SK-N-SH treated with all-trans-retinoic acid at 6 μM for 48 hours (cell line): Measurements from ENCODE around the gene STAC2.

ENCODE experiments used
- ARNTL ChIP-seq: fragments of 450-650 bp; formaldehyde crosslinking; IDR thresholded peaks from 2 replicates; pipeline ENCODE4 v1.5.0; 2020; ENCODE audit warnings: low read depth, mild to moderate bottlenecking, moderate library complexity, borderline replicate concordance
- BACH2 ChIP-seq: fragments of 250-450 bp; sonication (Bioruptor Pico); IDR thresholded peaks from 2 replicates; pipeline ENCODE4 v1.9.0; 2021; ENCODE audit warnings: mild to moderate bottlenecking, borderline replicate concordance
- CREB5 ChIP-seq: fragments of 250-450 bp; sonication (Bioruptor Pico); IDR thresholded peaks from 2 replicates; pipeline ENCODE4 v1.5.1; 2020; ENCODE audit warnings: low read depth, mild to moderate bottlenecking, moderate library complexity
- GLIS3 ChIP-seq: fragments of 250-450 bp; sonication (Bioruptor Pico); IDR thresholded peaks from 2 replicates; pipeline ENCODE4 v1.5.0; 2020; ENCODE audit warnings: mild to moderate bottlenecking, moderate library complexity
- OSR1 ChIP-seq: fragments of 250-450 bp; sonication (Bioruptor Pico); IDR thresholded peaks from 2 replicates; pipeline ENCODE4 v1.8.0; 2022; ENCODE audit warnings: moderate library complexity, mild to moderate bottlenecking, inconsistent platforms
- PATZ1 ChIP-seq: fragments of 250-450 bp; sonication (Bioruptor Pico); IDR thresholded peaks from 2 replicates; pipeline ENCODE4 v1.8.0; 2020; ENCODE audit warnings: mild to moderate bottlenecking, moderate library complexity, borderline replicate concordance
- POU6F1 ChIP-seq: fragments of 250-450 bp; sonication (Bioruptor Pico); IDR thresholded peaks from 2 replicates; pipeline ENCODE4 v1.8.0; 2021; ENCODE audit warnings: low read depth, mild to moderate bottlenecking, moderate library complexity, borderline replicate concordance
- RARB ChIP-seq: fragments of 250-450 bp; sonication (Bioruptor Pico); IDR thresholded peaks from 2 replicates; pipeline ENCODE4 v1.8.0; 2021; ENCODE audit warnings: mild to moderate bottlenecking, moderate library complexity
- SNAI2 ChIP-seq: fragments of 250-450 bp; sonication (Bioruptor Pico); IDR thresholded peaks from 2 replicates; pipeline ENCODE4 v1.5.0; 2020; ENCODE audit warnings: mild to moderate bottlenecking, moderate library complexity
- TCF4 ChIP-seq: fragments of 250-450 bp; sonication (Bioruptor Pico); IDR thresholded peaks from 2 replicates; pipeline ENCODE4 v1.8.0; 2021; ENCODE audit warnings: mild to moderate bottlenecking, moderate library complexity, borderline replicate concordance
- TOX ChIP-seq: fragments of 250-450 bp; sonication (Bioruptor Pico); IDR thresholded peaks from 2 replicates; pipeline ENCODE4 v1.8.0; 2021; ENCODE audit warnings: mild to moderate bottlenecking, moderate library complexity, borderline replicate concordance
- TSHZ2 ChIP-seq: fragments of 250-450 bp; sonication (Bioruptor Pico); IDR thresholded peaks from 2 replicates; pipeline ENCODE4 v1.5.0; 2020; ENCODE audit warnings: mild to moderate bottlenecking, moderate library complexity
- ZC3H10 ChIP-seq: fragments of 250-450 bp; sonication (Bioruptor Pico); IDR thresholded peaks from 2 replicates; pipeline ENCODE4 v1.5.1; 2021; ENCODE audit warnings: mild to moderate bottlenecking, moderate library complexity
- ZNF565 ChIP-seq: fragments of 450-650 bp; formaldehyde crosslinking; conservative IDR thresholded peaks from 2 replicates; pipeline ENCODE4 v1.5.0; 2020; ENCODE audit warnings: low read depth, mild to moderate bottlenecking, moderate library complexity

GRCh38 chr17:39174920-39175694 lies 50.6 kb downstream of the STAC2 start:
- TF ChIP-seq TCF4 (CRISPR knock-in tag) (no peak), ARNTL (CRISPR knock-in tag) (no peak), ZC3H10 (no peak), BACH2 (CRISPR knock-in tag) (no peak), RARB (CRISPR knock-in tag) (no peak), TOX (CRISPR knock-in tag) (no peak), TSHZ2 (CRISPR knock-in tag) (no peak), PATZ1 (CRISPR knock-in tag) (no peak), GLIS3 (no peak), CREB5 (CRISPR knock-in tag) (no peak), ZNF565 (CRISPR knock-in tag) (no peak), OSR1 (CRISPR knock-in tag) (no peak), SNAI2 (no peak), POU6F1 (no peak)
